Urothelium cell line (cell line): ENCODE results near the gene MAGI1.
"Not testable (repeated sequence)": the region's sequence is repeated elsewhere in the genome, so short reads cannot be mapped to it uniquely, and the experiment has no call there.

Experiments used
- DNase-seq: peaks from one replicate; pipeline ENCODE4 v3.0.0; 2011; ENCODE audit warnings: low spot score, mixed read lengths
- FAIRE-seq: peaks from 2 replicates; lab custom pipeline; 2011; peaks lifted over from hg19 to GRCh38; lab: Jason Lieb, UNC

The MAGI1 gene

DNA sequence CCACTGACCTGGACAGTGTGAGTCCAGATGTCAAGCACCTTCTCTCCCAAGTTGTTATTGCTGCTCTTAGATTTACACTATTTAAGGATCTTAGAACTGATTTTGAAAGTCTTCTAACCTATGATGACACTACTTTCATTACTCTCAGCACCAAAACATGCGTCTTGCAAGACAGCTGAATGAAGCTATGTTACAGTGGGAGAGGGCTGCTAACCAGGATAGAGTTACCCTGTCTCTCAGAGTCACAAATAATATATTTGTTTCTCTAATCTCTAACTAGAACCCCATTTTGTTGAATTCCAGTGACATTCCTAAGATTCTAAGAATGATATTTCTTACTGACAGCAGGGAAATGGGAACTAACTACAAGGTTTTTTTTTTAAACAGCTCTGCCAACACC lies 455.5 kb downstream of the MAGI1 start:
- DNase-seq (no peak), FAIRE-seq (no peak)

DNA sequence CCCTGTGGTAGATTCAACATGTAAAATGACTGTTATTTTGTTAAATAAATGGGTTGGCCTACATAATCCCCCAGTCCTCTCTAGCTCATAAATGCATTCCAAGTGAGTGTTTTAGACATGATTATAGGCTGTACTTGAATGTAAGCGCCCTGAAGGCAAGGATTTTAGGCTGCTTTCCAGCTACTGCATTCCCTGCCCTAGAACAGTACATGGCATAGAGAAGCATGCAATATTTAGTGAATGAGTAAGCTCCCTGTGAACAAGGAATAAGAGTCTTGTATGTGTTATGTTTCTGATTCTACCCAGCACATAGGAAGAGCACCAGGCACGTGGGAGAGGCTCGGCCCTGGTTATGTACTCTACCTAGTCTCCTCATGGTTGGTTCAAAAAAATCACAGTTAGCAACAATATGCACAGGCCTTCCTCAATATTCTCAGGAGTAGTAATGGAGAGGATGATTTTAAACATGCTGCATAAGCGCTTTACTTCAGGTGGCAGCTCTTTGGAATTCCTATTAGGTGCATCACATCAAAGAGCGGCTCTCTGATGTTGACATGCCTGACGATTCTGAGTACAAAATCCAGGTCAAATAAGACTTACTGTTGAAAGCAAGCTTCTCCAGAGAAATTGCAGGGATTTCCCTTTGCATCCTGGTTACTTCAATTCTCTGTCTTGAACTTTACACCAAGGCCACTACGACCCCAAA lies 456.6 kb downstream of the MAGI1 start:
- FAIRE-seq: no peak
- DNase-seq: no peak

- DNase-seq (no peak), FAIRE-seq (no peak)
Observed at GRCh38 chr3:65581313-65581712, 457.4 kb downstream of the MAGI1 start.

DNA sequence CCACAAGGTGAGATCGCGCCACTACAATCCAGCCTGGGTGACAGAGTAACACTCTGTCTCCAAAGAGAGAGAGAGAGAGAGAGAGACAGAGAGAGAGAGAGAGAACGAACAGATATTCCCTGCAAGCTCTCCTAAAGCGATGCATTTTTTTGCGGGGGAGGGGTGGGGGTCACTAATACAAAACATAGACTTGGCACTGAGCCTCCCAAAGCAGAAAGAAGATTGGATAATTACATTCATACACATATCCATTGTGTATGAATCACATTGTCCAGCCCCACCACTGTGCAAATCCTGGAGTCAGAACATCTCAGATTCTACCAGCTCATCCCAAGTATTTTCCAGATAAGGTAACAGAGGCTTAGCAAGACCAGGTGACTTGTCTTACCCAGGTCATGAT lies 459.9 kb downstream of the MAGI1 start:
- DNase-seq: no peak

GRCh38 chr3:65577843-65578430 lies 460.8 kb downstream of the MAGI1 start:
- no peak for FAIRE-seq
- DNase-seq: no peak

More for the DNA sequence above, 459.9 kb downstream of the MAGI1 start:
- no peak for FAIRE-seq

DNA sequence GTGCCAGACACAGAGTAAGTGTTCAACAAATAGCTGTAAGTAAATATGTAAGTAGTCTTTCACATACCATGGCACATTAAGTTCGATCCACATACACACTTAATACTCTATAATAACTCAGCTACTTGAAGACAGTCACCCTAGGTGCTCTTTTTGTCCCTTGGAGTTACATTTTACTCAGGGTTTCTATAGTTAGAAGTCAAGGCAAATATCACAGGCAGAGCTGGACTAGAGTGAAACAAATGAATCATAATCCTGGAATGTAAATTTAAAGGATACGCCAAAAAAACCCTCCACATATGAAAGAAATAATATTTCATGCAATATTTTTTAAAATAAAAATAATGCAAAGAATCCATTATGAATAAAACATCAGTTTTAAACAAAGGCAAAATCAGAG lies 461.8 kb downstream of the MAGI1 start:
- FAIRE-seq: no peak

GRCh38 chr3:65576228-65576627 lies 462.5 kb downstream of the MAGI1 start:
- FAIRE-seq: no peak

More for the DNA sequence above, 461.8 kb downstream of the MAGI1 start:
- DNase-seq: no peak

GRCh38 chr3:65575376-65575840 lies 463.3 kb downstream of the MAGI1 start:
- DNase-seq (no peak), FAIRE-seq (no peak)

More at GRCh38 chr3:65576228-65576627, 462.5 kb downstream of the MAGI1 start:
- no peak for DNase-seq

GRCh38 chr3:65573548-65574116 lies 465.1 kb downstream of the MAGI1 start:
- FAIRE-seq (no peak), DNase-seq (no peak)

DNA sequence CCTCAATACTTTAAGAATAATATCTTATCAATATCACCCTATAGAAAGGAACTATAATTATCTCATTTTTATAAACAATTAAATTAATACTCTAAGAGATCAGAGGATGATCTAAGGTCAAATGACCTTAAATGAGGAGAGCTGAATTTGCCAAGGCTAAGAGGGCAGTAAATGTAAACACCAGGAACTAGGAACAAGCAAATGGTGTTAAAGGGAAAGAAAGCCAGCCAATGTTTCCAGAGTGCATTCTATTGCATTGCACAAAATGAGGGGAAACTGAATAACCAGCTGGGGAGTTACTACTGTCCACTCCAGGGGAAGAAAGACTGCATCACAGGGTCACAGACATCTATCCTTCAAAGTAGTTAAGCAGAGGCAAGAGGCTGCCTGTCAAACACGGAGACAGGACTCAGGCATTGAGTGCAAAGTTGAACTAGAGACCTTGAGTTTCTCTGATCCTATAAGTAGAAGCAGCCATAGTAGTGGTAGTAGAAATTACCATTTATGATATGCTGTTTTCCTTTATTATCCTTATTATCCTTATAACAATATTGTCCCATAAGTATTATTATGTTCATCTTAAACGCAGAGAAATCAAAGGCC lies 466.4 kb downstream of the MAGI1 start:
- no peak for FAIRE-seq
- DNase-seq: no peak

DNA sequence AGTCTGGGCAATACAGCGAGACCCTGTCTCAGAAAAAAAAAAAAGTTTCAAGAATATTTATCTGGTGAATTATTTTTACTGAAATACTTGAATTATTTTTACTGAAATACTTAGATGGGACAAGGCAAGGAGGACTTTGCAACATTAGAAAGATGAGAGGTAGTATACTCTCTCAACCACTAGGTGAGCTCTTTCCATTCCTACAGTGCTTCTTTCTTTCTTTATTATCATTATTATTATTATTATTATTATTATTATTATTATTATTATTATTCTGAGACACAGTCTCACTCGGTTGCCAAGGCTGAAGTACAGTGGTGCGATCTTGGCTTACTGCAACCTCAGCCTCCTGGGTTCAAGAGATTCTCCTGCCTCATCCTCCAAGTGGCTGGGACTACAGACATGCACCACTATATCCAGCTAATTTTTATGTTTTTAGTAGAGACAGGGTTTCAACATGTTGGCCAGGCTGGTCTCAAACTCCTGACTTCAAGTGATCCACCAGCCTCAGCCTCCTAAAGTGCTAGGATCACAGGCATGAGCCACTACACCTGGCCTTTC lies 468.8 kb downstream of the MAGI1 start:
- no peak for FAIRE-seq
- no peak for DNase-seq

- no peak for DNase-seq
- FAIRE-seq: no peak
Observed at GRCh38 chr3:65569129-65569528, 469.6 kb downstream of the MAGI1 start.

DNA sequence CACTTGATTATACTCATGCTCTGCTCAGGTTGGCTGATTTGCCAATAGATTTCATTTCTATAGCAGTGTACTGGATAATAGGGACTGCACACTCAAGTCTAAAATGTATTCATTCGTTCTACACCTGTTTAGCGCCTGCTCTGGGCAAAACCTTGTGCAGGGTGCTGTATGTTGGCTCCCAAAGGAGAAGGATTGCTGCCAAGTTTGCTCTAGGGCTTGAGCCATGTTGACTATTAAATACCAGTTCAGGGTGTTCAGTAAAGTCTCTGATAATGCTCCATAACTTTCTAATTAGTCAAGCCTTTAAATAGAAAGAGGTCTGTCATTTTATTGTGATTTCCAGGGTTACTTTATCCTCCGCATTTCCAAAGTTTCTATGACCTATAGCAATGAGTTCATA lies 470.2 kb downstream of the MAGI1 start:
- no peak for FAIRE-seq
- DNase-seq: no peak

DNA sequence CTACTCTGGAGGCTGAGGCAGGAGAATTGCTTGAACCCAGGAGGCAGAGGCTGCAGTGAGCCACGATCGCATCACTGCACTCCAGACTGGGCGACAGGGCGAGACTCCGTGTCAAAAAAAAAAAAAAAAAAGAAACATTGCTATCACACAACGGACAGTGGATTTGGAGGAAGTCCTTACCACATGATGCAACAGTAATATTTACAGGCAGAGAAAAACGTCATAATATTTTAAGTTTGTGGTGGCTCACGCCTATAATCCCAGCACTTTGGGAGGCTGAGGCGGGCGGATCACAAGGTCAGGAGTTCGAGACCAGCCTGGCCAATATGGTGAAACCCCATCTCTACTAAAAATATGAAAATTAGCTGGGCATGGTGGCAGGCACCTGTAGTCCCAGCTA lies 473.0 kb downstream of the MAGI1 start:
- not testable (repeated sequence) for FAIRE-seq, DNase-seq

- FAIRE-seq (no peak), DNase-seq (no peak)
Observed at GRCh38 chr3:65564483-65564882, 474.2 kb downstream of the MAGI1 start.

GRCh38 chr3:65563861-65564260 lies 474.9 kb downstream of the MAGI1 start:
- DNase-seq (no peak), FAIRE-seq (no peak)

DNA sequence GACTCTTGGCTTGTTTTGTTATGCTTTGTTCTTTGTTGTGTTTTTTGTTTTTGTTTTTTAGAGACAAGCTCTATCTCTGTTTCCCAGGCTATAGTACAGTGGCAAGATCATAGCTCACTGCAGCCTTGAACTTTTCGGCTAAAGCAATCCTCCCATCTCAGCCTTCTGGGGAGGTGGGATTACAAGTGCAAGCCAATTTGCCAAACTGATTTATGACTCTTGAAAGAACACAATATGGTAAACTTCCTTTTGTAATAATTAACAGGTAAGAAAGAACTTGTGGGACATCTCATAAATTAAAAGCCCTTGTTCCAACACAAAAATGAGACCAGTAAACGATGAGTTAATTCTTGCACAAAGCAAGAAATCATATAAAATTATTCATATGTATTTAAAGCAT lies 476.3 kb downstream of the MAGI1 start:
- DNase-seq (no peak), FAIRE-seq (no peak)

GRCh38 chr3:65561617-65562016 lies 477.1 kb downstream of the MAGI1 start:
- DNase-seq (no peak), FAIRE-seq (no peak)

DNA sequence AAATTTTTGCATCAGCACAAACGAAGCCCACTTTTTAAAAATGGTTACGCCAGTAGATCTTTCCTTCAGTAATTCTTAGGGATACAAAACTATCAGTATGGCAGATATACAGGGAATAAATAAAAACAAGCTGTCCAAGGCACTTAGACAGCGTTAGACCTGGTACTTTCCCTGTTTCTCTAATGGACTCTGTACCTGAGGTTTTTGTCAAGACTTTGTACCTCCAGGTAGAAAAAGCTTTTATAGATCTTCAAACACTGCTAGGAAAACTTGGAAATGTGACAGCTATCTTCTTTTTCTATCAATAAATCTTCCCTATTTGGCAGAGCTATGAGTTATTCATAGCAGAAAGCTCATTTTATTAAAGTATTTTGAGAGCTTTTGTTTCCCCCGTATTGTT lies 477.8 kb downstream of the MAGI1 start:
- no peak for FAIRE-seq
- no peak for DNase-seq

DNA sequence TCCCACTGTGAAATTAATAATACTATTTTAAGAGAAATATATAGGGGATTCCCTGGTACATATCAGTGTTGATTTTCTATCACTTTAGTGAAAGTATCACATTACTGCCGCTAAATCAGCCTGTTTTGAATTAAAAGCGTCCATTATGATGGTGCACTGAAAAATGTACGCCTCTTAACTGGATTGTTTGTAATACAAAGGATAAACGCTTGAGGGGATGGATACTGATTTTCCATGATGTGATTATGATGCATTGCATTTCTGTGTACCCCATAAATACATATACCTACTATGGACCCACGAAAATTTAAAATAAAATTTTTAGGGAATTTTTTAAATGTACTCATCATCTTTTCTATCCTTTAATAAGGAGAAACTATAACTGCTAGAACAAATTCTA lies 478.6 kb downstream of the MAGI1 start:
- no peak for FAIRE-seq

DNA sequence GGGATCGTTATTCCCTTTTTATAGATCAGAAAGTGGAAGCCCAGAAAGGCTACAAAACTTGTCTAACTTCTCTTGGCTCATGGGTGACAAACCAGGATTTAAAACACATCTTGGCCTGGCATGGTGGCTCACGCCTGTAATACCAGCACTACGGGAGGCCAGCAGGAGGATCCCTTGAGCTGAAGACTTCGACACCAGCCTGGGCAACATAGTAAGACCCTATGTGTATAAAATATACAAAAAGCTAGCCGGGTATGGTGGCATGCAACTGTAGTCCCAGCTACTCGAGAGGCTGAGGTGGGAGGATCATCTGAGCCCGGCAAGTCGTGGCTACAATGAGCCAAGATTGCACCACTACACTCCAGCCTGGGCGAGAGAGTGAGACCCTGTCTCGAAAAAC lies 479.1 kb downstream of the MAGI1 start:
- FAIRE-seq (no peak), DNase-seq (no peak)

More for the DNA sequence above, 478.6 kb downstream of the MAGI1 start:
- no peak for DNase-seq
